ENCODE data around the gene SVBP. TPM values are rescaled to one million over a fixed set of nuclear protein-coding genes. Genes with fewer than 3 reads are reported as not detected.

Gene SVBP, protein sequence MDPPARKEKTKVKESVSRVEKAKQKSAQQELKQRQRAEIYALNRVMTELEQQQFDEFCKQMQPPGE
- total RNA-seq, result 9.7 and 17.2 TPM in 2 replicates

DNA sequence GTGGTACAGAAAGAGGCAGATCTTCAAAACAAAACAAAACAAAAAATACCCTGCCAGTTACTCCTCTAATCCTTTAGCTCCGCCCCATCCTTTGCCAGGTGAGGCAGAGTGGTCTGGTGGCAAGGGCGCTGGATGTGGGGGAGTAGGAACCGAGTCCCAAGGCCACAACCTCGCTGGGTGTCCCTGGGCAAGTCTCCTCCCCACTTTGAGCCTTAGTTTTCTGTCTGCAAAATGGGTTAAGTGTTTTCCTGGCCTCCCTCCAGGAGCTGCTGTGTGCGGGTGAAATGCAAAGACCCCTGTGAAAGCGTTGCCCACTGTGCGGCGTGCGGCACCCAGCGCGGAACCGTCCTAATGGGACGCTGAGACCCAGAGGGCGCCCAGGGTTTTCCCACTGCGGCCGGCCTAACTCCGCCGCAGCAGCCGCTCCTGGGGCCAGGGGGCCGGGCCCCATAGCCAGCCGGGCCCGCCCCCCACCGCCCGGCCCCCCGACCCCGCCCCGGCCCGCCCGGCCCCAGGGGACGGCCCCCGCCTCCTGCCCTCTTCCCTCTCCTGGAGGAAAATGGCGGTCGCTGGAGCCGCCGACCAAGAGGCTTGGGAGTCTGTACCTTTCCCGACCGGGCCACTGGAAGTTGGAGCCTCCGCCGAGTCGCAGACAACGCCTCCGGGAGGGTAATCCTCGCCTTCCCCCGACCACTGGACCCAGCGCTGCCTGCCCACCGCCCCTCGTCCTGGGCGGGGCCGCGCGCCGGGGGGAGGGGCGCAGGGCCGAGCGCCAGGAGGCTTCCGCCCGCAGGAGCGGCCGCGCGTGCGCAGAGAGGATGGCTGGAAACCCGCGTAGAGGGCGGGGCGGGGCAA is at the start of gene SVBP, which contains the start of gene ERMAP:
Gene SVBP (minus strand): TSS at position 813 of the 855 bp plus-strand sequence. CDS start 853 bp downstream, outside the sequence.
Gene ERMAP (plus strand): TSS at position 538 of the 855 bp plus-strand sequence. CDS start 13,327 bp downstream, outside the sequence.

DNA sequence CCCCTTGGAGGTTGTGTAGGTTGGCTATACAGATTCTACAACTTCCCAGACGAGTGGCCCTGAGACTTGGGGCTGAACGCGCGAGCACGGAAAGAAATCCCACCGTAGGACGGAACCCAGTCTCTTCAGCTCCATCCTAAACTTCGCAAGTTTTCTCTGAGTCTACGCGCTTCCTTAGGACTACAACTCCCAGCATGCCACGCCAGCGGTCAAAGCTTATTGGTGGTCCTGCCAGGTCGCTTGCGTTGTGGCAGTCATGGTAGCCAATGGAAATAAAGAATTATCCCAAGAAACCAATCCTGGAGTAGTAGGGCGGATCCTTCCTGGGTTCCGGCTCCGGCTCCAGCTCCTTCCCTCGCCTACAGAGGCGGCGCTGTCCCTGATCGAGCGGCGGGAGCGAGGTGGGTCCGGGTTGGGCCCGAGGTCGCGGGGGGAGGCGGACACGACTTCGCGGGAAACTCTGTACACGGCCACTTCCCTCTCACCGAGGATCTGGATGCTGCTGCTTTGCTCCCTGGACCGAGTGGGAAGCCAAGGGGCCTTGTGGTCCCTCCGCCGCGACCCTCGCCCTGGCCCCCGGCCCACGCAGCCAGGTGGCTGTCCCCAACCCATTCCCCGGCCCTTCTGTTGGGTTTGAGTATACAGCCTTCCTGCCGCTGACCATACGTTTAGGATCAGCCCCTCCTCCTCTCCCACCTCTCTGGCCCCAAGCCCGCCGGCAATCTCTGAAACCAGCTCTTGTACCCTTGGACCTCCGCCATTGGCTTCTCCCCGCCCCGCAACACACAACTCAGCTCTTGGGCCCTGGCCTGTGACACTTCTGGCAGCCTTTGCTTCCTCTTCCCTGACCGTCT is 29.3 kb upstream of the SVBP start, which contains the start of gene ZNF691:
Gene ZNF691 (plus strand): TSS at position 357 of the 854 bp plus-strand sequence. CDS start 3,046 bp downstream, outside the sequence.

GRCh38 chr1:42784946-42785693 is 32.1 kb downstream of the SVBP start, which contains the start of gene TMEM269:
TMEM269 (plus strand) TSS chr1:42784991; CDS start chr1:42789894, 4,903 bp downstream.

DNA sequence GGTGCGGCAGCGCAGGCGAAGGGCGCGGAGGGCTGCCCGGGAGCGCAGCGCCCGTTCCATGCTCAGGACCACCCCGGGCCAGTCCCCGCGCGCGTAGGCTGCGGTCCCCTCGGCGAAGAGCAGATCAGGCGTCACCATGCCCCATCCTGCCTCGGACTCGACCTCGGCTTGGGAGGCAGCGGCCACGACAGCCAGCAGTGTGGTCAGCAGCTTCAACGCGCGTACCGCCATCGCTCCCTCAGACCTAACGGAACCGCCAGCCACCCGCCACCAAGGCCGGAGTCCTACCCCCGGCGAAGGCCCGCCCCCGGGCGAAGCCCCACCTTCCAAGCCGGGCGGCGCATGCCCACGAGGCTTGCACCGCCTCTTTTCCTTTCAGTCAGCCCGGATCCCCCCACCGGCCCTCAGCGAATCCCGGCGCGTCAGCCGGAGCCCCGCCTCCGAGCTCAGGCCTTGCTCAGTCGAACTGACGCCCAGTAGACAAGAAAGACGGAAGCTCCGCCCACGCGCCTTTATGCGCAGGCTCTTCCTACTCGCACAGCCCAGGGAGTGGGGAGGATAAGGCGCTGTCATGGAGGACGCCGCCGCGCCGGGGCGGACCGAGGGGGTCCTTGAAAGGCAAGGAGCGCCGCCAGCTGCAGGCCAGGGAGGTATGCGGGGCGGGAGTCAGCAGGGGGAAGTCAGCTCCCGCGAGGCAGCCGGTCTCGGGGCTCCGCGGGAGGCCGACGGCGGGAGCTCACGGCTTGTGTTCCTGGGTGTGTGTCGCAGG is 50.3 kb downstream of the SVBP start, which contains the start of the genes C1orf50 and P3H1:
Gene C1orf50 (plus strand): TSS at position 509 of the 769 bp plus-strand sequence. CDS start 63 bp downstream, at position 572.
Gene P3H1 (minus strand): TSS at position 288 of the 769 bp plus-strand sequence. CDS start 57 bp downstream, at position 231.

Other genes starting within 250 kb of the SVBP start
- 46.7 and 47.4 TPM in 2 replicates for gene PPIH, start 159.0 kb downstream of the SVBP start, total RNA-seq
- 655 and 735 TPM in 2 replicates for gene YBX1, start 135.0 kb downstream of the SVBP start, total RNA-seq
- gene CLDN19, start 77.2 kb downstream of the SVBP start, total RNA-seq, result not detected in 2 replicates
- gene P3H1, start 50.4 kb downstream of the SVBP start, total RNA-seq, result 90.7 and 188 TPM in 2 replicates
- gene C1orf50, start 50.1 kb downstream of the SVBP start, total RNA-seq, result 4.2 and 4.3 TPM in 2 replicates
- not detected in 2 replicates for gene TMEM269, start 32.4 kb downstream of the SVBP start, total RNA-seq
- 3.9 and 5.0 TPM in 2 replicates for gene ERMAP, start 275 bp downstream of the SVBP start, total RNA-seq
- gene ZNF691, start 29.2 kb upstream of the SVBP start, total RNA-seq, result 4.9 and 11.7 TPM in 2 replicates
- 68.9 and 133 TPM in 2 replicates for gene SLC2A1, start 141.5 kb upstream of the SVBP start, total RNA-seq

Measured in epithelial cell of umbilical artery (primary cell).